ENCODE data around the gene CFAP299. TPM values are rescaled to one million over a fixed set of nuclear protein-coding genes. Genes with fewer than 3 reads are reported as not detected.
"Not testable (repeated sequence)": the region's sequence is repeated elsewhere in the genome, so short reads cannot be mapped to it uniquely, and the experiment has no call there.

Gene CFAP299
- total RNA-seq, 1 experiment from 2014 or later = not detected

- H3K9me3 ChIP-seq (ENCODE audit: low read depth, low read length, poor library complexity, severe bottlenecking) = no peaks in the 10 kb centered on the region
- ChIA-PET POLR2A (ENCODE audit: low non-redundant PET) (no interaction called here), CTCF (no interaction called here)
- TF ChIP-seq EZH2 (IDR thresholded peaks at IDR 0.05; ENCODE audit: borderline replicate concordance, low read depth, low read length, poor library complexity, severe bottlenecking) (no peak), CTCF (conservative IDR thresholded peaks at IDR 0.05; ENCODE audit: low read depth, low read length) (no peak)
- H3K4me3 ChIP-seq (ENCODE audit: low read depth, low read length, poor library complexity, severe bottlenecking) = no peak overlapping the region
- no peaks in the 10 kb centered on the region for H3K4me1 ChIP-seq (ENCODE audit: insufficient read depth, low read length, poor library complexity, severe bottlenecking)
- no peaks in the 10 kb centered on the region for H3K27me3 ChIP-seq (replicated peaks; ENCODE audit: insufficient read depth, low read depth, low read length, poor library complexity)
- H3K36me3 ChIP-seq (ENCODE audit: insufficient read depth, low read length, poor library complexity, severe bottlenecking) = no peaks in the 10 kb centered on the region
- H3K27ac ChIP-seq (ENCODE audit: low read depth, low read length, poor library complexity, severe bottlenecking) = no peak overlapping the region
- BruUV-seq (replicated peaks) = no TSS peak
- intact Hi-C loops (cut with micrococcal nuclease; ENCODE audit: unreplicated experiment) = no loop called here
- no peak for DNase-seq (ENCODE audit: low spot score)
Measured at GRCh38 chr4:80685214-80685613, 349.7 kb downstream of the CFAP299 start.

GRCh38 chr4:80687736-80688135 is 352.2 kb downstream of the CFAP299 start:
- DNase-seq (ENCODE audit: low spot score); H3K4me3 ChIP-seq (ENCODE audit: low read depth, low read length, poor library complexity, severe bottlenecking); POLR2A ChIA-PET (ENCODE audit: low non-redundant PET); H3K9me3 ChIP-seq (ENCODE audit: low read depth, low read length, poor library complexity, severe bottlenecking); H3K27me3 ChIP-seq (replicated peaks; ENCODE audit: insufficient read depth, low read depth, low read length, poor library complexity); BruUV-seq (replicated peaks); H3K36me3 ChIP-seq (ENCODE audit: insufficient read depth, low read length, poor library complexity, severe bottlenecking); CTCF ChIA-PET; H3K27ac ChIP-seq (ENCODE audit: low read depth, low read length, poor library complexity, severe bottlenecking); H3K4me1 ChIP-seq (ENCODE audit: insufficient read depth, low read length, poor library complexity, severe bottlenecking); intact Hi-C loops (cut with micrococcal nuclease; ENCODE audit: unreplicated experiment): not testable (repeated sequence)

GRCh38 chr4:80694171-80694570 is 358.6 kb downstream of the CFAP299 start:
- TF ChIP-seq EZH2 (IDR thresholded peaks at IDR 0.05; ENCODE audit: borderline replicate concordance, low read depth, low read length, poor library complexity, severe bottlenecking) = no peak
- TF ChIP-seq CTCF (conservative IDR thresholded peaks at IDR 0.05; ENCODE audit: low read depth, low read length) = no peak
- H3K4me3 ChIP-seq (ENCODE audit: low read depth, low read length, poor library complexity, severe bottlenecking) = no peak overlapping the region
- H3K27ac ChIP-seq (ENCODE audit: low read depth, low read length, poor library complexity, severe bottlenecking) = no peak overlapping the region
- H3K9me3 ChIP-seq (ENCODE audit: low read depth, low read length, poor library complexity, severe bottlenecking) = no peaks in the 10 kb centered on the region
- no peaks in the 10 kb centered on the region for H3K27me3 ChIP-seq (replicated peaks; ENCODE audit: insufficient read depth, low read depth, low read length, poor library complexity)
- ChIA-PET CTCF (no interaction called here), POLR2A (ENCODE audit: low non-redundant PET) (no interaction called here)
- intact Hi-C loops (cut with micrococcal nuclease; ENCODE audit: unreplicated experiment) = no loop called here
- no TSS peak for BruUV-seq (replicated peaks)
- no peak for DNase-seq (ENCODE audit: low spot score)
- no peaks in the 10 kb centered on the region for H3K4me1 ChIP-seq (ENCODE audit: insufficient read depth, low read length, poor library complexity, severe bottlenecking)
- no peaks in the 10 kb centered on the region for H3K36me3 ChIP-seq (ENCODE audit: insufficient read depth, low read length, poor library complexity, severe bottlenecking)

- Histone ChIP-seq H3K36me3 (ENCODE audit: insufficient read depth, low read length, poor library complexity, severe bottlenecking) (no peaks in the 10 kb centered on the region), H3K9me3 (ENCODE audit: low read depth, low read length, poor library complexity, severe bottlenecking) (no peaks in the 10 kb centered on the region), H3K27me3 (replicated peaks; ENCODE audit: insufficient read depth, low read depth, low read length, poor library complexity) (no peaks in the 10 kb centered on the region), H3K4me1 (ENCODE audit: insufficient read depth, low read length, poor library complexity, severe bottlenecking) (no peaks in the 10 kb centered on the region), H3K27ac (ENCODE audit: low read depth, low read length, poor library complexity, severe bottlenecking) (no peak overlapping the region), H3K4me3 (ENCODE audit: low read depth, low read length, poor library complexity, severe bottlenecking) (no peak overlapping the region)
- POLR2A ChIA-PET (ENCODE audit: low non-redundant PET) = no interaction called here
- CTCF ChIA-PET = no interaction called here
- DNase-seq (ENCODE audit: low spot score) = no peak
- no peak for TF ChIP-seq CTCF (conservative IDR thresholded peaks at IDR 0.05; ENCODE audit: low read depth, low read length)
- TF ChIP-seq EZH2 (IDR thresholded peaks at IDR 0.05; ENCODE audit: borderline replicate concordance, low read depth, low read length, poor library complexity, severe bottlenecking) = no peak
- intact Hi-C loops (cut with micrococcal nuclease; ENCODE audit: unreplicated experiment) = no loop called here
- no TSS peak for BruUV-seq (replicated peaks)
Measured at GRCh38 chr4:80705311-80705710, 369.8 kb downstream of the CFAP299 start.
